ENCODE data around the gene IL22RA1. TPM values are rescaled to one million over a fixed set of nuclear protein-coding genes. Genes with fewer than 3 reads are reported as not detected.
A peak's percentile ranks its signal among the peaks of the same experiment; 100 is the strongest.

IL22RA1 gene
- total RNA-seq, 1 donor from 2014 or later: 0.21 TPM

- DNase-seq (ENCODE audit: low spot score): no peak
These were observed 45.3 kb downstream of the IL22RA1 start for GRCh38 chr1:24097663-24098062.

GRCh38 chr1:24096739-24097103, 46.2 kb downstream of the IL22RA1 start:
- DNase-seq (ENCODE audit: low spot score): no peak

GRCh38 chr1:24096009-24096738, 46.8 kb downstream of the IL22RA1 start:
- DNase-seq (ENCODE audit: low spot score): no peak

GRCh38 chr1:24095140-24095859, 47.6 kb downstream of the IL22RA1 start:
- DNase-seq (ENCODE audit: low spot score): no peak

GRCh38 chr1:24094554-24094953, 48.4 kb downstream of the IL22RA1 start:
- no peak for DNase-seq (ENCODE audit: low spot score)

GRCh38 chr1:24093732-24094131, 49.2 kb downstream of the IL22RA1 start:
- DNase-seq (ENCODE audit: low spot score): no peak

GRCh38 chr1:24092979-24093378, 50.0 kb downstream of the IL22RA1 start:
- no peak for DNase-seq (ENCODE audit: low spot score)

GRCh38 chr1:24091971-24092482, 50.9 kb downstream of the IL22RA1 start:
- no peak for DNase-seq (ENCODE audit: low spot score)

- DNase-seq (ENCODE audit: low spot score): no peak
These were observed 52.2 kb downstream of the IL22RA1 start for GRCh38 chr1:24090736-24091135.

- DNase-seq (ENCODE audit: low spot score): peak; percentile 61
These were observed 53.0 kb downstream of the IL22RA1 start for GRCh38 chr1:24089743-24090555.

GRCh38 chr1:24089027-24089742, 53.8 kb downstream of the IL22RA1 start:
- DNase-seq (ENCODE audit: low spot score): no peak

GRCh38 chr1:24086466-24086865, 56.5 kb downstream of the IL22RA1 start:
- no peak for DNase-seq (ENCODE audit: low spot score)

- no peak for DNase-seq (ENCODE audit: low spot score)
These were observed 57.4 kb downstream of the IL22RA1 start for GRCh38 chr1:24085546-24085945.

- no peak for DNase-seq (ENCODE audit: low spot score)
These were observed 57.9 kb downstream of the IL22RA1 start for GRCh38 chr1:24085007-24085406.

GRCh38 chr1:24084050-24084449, 58.9 kb downstream of the IL22RA1 start:
- no peak for DNase-seq (ENCODE audit: low spot score)

- DNase-seq (ENCODE audit: low spot score): no peak
These were observed 60.6 kb downstream of the IL22RA1 start for GRCh38 chr1:24082372-24082771.

GRCh38 chr1:24081190-24081589, 61.8 kb downstream of the IL22RA1 start:
- no peak for DNase-seq (ENCODE audit: low spot score)

- no peak for DNase-seq (ENCODE audit: low spot score)
These were observed 62.8 kb downstream of the IL22RA1 start for GRCh38 chr1:24080131-24080530.

- DNase-seq (ENCODE audit: low spot score): no peak
These were observed 65.5 kb downstream of the IL22RA1 start for GRCh38 chr1:24077278-24077978.

GRCh38 chr1:24075946-24076345, 67.0 kb downstream of the IL22RA1 start:
- no peak for DNase-seq (ENCODE audit: low spot score)

- no peak for DNase-seq (ENCODE audit: low spot score)
These were observed 67.4 kb downstream of the IL22RA1 start for GRCh38 chr1:24075590-24075854.

Data from ureter (tissue), 1 donor.